NOMO-1 treated with dmso at 0.1 percent for 144 hours (cell line): ENCODE results near the gene PEX26.
A peak's percentile ranks its signal among the peaks of the same experiment; 100 is the strongest.
"Not testable (repeated sequence)": the region's sequence is repeated elsewhere in the genome, so short reads cannot be mapped to it uniquely, and the experiment has no call there.

Experiments
- DNase-seq: peaks from one replicate; lab custom pipeline; 2025; ENCODE audit not compliant: unreplicated experiment; lab: John Stamatoyannopoulos, UW

The PEX26 gene

DNA sequence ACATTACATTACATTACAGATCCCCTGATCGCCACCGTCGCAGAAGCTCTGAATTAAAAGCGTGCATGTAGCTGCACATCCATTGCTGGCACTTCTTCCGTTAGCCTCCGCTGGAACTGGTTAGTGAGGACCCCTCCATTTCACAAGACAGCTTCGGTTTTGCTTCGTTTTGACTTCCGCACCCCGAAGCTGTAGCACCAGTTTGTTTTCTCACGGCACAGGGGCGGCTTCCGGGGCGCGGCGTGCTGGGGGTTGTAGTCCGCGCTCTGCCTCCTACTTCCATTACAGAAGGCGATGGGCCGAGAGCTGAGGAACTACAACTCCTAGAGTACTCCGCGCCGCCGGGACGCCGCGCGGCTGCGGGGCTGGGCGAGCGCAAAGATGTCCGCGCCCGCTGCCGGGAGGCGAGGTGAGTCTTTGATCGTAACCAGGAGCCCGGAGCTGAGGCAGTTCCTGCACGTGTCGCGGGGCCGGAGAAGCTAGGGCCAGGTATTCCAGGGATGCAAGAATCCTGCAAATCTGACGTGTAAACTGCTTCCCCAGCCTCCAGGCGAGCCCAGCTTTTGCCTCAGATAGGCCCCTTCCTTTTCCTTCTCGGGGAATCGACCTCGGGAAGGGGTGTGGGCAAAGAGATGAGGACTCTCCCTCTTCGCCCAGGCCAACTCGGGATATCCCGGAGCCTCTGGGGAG, at the start of gene PEX26:
PEX26 (plus strand) TSS at position 352 of the 690 bp plus-strand sequence. CDS start 387 bp downstream, outside the sequence.
- peak; percentile 93 for DNase-seq

- DNase-seq: no peak
Measured at GRCh38 chr22:18028817-18029527, 48.8 kb upstream of the PEX26 start.

DNA sequence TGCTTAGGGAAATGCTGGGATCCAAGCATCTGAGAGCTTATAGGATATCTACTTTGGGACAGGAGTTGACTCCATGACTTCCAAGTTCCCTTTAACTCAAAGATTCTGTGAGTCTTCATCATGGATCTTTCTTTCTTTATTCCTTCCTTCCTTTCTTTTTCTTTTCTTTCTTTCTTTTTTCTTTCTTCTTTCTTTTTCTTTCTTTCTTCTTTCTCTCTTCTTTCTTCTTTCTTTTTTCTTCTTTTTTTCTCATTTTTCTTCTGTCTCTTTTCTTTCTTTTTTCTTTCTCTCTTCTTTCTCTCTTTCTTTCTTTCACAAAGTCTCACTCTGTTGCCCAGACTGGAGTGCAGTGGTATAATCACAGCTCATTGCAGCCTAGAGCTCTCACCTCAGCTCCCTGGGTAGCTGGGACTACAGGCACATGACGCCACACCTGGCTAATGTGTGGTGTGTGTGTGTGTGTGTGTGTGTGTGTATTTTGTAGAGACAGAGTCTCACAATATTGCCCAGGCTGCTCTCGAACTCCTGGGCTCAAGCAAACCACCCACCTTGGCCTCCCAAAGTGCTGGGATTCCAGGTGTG, 48.0 kb upstream of the PEX26 start:
- DNase-seq: no peak

DNA sequence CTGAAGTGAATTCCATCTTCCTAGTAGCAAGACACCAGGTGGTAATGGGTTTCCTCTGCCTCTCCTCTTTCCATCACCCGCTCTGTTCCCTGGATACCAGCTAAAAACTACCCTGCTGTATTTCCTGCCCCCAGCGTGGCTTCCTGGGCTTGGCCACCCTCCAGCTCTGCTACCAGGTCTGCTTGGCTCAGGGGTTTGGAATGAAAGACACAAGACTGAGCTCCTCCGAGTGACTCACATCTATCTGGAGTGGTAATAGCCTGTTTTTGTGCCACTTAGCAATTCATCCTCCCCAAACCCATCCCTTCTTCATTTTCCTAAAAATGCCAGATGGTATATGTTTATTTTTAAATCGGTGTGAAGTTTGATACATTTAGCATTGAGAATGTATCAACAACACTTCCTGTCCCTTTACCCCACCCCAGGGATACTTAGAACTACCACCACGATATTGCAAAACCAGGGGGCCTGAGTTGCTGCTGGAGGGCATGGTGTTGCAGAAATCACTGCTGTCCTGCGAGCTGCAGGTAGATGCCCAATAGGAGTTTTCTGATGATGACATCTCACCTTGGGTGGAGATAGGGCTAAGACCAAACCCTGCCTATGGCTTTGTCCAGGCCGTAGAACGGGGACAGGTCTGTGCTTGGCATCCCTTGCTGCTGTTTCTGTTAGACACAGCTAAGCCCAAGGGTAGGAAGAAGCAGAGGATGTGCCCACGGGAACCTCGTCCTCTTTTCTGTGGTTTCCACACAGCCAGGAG, 45.9 kb upstream of the PEX26 start:
- DNase-seq: no peak

GRCh38 chr22:18032455-18033101, 45.2 kb upstream of the PEX26 start:
- no peak for DNase-seq

DNA sequence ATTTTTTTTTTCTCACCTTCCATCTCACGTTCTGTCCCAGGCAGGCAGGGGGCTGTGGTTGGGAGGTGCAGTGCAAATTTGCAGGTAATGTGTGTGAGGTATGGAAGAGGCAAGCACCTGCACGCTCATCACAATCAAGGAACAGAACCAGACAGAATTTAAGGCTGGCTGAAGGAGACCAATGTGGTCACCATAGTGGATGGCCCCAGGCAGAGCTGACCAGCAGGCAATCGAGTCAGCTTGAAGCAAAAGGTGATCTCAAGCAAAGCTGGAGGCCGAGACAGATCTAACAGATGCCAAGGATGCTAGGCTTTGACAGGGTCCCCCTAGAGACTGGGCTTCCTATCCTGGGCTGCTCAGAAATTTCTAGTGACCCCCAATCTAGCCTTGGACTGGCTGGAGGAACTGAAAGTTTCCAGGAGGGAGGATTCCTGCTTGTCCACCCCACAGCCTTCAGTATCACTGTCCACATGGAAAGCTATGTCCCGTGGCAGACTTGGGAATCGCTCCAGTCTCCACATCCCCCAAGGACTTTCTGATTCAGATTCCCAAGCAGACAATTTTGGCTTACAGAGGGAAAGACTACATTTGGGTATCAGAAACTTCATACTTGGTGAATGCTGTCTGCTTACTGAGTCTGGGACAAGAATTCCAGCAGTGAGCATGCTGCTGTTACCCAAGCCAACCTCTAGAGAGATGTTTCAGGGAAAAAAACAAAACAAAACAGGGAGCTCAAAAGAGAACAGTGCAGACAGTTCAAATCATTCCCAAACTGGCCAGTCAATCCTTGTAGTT, 44.4 kb upstream of the PEX26 start:
- no peak for DNase-seq

DNA sequence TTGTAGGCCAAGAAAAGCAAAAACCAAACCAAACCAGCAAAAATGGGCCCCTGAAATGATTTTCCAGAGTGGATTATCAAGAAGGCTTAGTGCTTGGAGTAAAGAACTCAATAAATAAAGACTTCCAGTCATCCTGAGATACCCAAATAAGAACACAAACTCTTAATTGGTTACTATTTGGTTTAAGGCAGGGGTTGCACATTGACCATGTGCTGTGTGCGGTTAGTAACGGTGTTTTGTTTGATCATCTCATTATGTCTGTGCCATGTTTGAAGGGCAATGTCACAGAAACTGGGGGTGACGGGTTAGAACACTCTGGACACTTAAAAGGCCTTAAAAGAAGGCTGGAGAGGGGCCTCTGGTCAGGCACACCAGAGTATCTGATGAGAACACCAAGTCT, 43.7 kb upstream of the PEX26 start:
- no peak for DNase-seq

GRCh38 chr22:18035751-18036150, 42.0 kb upstream of the PEX26 start:
- DNase-seq: no peak

DNA sequence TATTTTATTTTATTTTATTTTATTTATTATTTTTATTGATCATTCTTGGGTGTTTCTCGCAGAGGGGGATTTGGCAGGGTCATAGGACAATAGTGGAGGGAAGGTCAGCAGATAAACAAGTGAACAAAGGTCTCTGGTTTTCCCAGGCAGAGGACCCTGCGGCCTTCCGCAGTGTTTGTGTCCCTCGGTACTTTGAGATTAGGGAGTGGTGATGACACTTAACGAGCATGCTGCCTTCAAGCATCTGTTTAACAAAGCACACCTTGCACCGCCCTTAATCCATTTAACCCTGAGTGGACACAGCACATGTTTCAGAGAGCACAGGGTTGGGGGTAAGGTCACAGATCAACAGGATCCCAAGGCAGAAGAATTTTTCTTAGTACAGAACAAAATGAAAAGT, 36.9 kb upstream of the PEX26 start:
- DNase-seq: not testable (repeated sequence)

- no peak for DNase-seq
Measured at GRCh38 chr22:18042685-18043084, 35.1 kb upstream of the PEX26 start.

- no peak for DNase-seq
Measured at GRCh38 chr22:18044548-18045271, 33.1 kb upstream of the PEX26 start.

DNA sequence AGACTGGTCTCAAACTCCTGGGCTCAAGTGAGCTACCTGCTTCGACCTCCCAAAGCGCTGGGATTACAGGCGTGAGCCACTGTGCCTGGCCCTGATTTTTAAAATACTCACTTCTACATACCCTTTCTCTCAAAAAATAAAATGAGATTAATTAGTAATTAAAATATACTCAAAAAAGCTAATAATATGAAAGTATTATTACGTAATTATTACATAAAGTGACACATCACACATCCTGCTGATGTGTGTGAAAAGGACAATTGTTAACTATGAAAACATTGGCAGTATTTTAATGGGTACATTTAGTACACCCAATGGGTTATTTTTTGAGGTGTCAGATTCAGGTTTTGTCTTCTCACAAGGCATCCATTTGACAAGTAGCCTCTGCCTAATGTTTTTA, 32.0 kb upstream of the PEX26 start:
- DNase-seq: no peak

DNA sequence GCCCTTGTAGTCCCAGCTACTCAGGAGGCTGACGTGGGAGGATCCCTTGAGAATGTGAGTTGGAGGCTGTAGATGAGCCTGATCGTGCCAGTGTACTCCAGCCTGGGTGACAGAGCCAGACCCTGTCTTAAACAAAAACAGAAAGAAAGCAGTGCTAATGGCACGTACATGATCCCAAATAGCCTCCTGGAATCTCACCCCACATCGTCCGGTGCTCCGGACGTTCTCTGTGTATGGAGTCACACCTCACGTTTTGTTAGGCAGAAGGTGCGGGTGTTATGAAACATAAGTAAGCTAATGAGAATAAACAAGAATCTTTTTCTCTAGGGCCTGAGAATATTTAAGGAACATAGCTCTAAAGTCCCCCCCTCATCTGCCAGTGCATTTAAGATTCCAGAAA, 29.7 kb upstream of the PEX26 start:
- DNase-seq: no peak

DNA sequence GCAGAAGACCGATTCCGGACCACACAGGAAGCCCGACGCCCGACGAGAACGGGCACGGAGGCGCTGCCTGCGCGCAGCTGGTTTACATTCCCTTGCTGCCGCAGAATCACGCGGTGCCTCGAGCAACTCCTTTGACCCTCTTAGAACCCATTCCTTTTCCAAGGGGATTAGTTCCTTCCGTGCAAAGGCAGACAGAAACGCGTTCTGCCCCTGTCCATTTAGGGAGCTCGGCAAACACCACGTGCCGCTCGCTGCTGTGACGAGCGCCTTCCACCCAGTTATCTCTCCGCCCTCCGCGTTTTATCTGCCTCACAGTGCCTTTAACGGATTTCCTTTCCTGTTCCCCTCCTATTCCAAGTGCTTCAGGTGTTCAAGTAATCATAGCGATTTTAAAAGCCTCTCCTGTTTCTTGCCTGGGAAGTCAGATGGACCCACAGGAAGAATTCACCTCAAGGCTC, 29.3 kb upstream of the PEX26 start:
- DNase-seq: no peak

- no peak for DNase-seq
Measured at GRCh38 chr22:18050065-18050464, 27.7 kb upstream of the PEX26 start.

GRCh38 chr22:18051113-18051512, 26.7 kb upstream of the PEX26 start:
- not testable (repeated sequence) for DNase-seq

- DNase-seq: not testable (repeated sequence)
Measured at GRCh38 chr22:18053216-18053946, 24.4 kb upstream of the PEX26 start.

GRCh38 chr22:18055619-18056160, 22.1 kb upstream of the PEX26 start:
- no peak for DNase-seq
